ENCODE data around the gene NXPH4. TPM values are rescaled to one million over a fixed set of nuclear protein-coding genes. Genes with fewer than 3 reads are reported as not detected.

NXPH4 gene
- total RNA-seq, 6 experiments from 2014 or later = 0.87 to 1.5 (median 1.2) TPM; not detected in 3

DNA sequence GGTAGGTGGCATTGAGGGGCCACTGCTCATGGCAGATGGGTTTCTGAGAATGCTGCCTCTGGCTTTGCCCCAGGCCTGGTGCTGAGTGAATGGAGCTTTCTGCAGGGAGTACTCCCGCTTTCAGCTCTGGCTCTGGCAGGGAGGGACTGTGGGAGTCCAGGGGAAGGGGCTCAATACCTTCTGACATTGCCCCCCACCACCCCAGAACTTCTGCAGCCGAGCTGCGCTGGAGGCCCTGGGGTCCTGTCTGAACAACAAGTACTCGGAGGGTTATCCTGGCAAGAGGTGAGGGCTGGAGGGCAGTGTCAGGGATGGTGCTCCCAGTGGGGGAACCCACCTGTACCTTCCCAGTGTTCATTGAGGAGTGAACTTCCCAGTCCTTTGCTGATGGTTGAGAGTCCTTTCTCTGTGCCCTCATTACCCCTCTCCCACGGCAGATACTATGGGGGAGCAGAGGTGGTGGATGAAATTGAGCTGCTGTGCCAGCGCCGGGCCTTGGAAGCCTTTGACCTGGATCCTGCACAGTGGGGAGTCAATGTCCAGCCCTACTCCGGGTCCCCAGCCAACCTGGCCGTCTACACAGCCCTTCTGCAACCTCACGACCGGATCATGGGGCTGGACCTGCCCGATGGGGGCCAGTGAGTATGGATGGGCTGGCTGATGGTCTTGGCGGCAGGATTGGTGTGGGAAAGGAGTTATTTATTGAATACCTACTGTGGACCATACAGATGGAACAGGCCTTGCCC lies 14.9 kb downstream of the NXPH4 start:
- DNase-seq (peak in 2 of 3 donors; percentile 84 to 89), ATAC-seq (peak in 3 of 4 donors; percentile 36 to 46 (median 41))
- TF ChIP-seq, protein P1, sequence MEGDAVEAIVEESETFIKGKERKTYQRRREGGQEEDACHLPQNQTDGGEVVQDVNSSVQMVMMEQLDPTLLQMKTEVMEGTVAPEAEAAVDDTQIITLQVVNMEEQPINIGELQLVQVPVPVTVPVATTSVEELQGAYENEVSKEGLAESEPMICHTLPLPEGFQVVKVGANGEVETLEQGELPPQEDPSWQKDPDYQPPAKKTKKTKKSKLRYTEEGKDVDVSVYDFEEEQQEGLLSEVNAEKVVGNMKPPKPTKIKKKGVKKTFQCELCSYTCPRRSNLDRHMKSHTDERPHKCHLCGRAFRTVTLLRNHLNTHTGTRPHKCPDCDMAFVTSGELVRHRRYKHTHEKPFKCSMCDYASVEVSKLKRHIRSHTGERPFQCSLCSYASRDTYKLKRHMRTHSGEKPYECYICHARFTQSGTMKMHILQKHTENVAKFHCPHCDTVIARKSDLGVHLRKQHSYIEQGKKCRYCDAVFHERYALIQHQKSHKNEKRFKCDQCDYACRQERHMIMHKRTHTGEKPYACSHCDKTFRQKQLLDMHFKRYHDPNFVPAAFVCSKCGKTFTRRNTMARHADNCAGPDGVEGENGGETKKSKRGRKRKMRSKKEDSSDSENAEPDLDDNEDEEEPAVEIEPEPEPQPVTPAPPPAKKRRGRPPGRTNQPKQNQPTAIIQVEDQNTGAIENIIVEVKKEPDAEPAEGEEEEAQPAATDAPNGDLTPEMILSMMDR (IDR thresholded peaks at IDR 0.05) = no peak
- peak; percentile 29 for TF ChIP-seq POLR2A (IDR thresholded peaks at IDR 0.05)
- Histone ChIP-seq H3K4me3 (peak overlapping the region; percentile 58 to 63 (median 60)), H3K27ac (peak overlapping the region; percentile 89 to 91 (median 91)), H3K4me1 (peaks cover 0 to 54% (median 23%) of the 10 kb centered on the region in 4 donors), H3K9me3 (no peaks in the 10 kb centered on the region), H3K36me3 (peaks cover 0 to 31% (median 15%) of the 10 kb centered on the region in 4 donors), H3K27me3 (no peaks in the 10 kb centered on the region)
- 60% methylated on average over 1 of the region's 13 CpGs for WGBS (ENCODE audit: insufficient coverage, low coverage, low lambda C conversion rate, missing lambda C conversion rate)
- intact Hi-C loops (cut with DNase I) = no loop called here

DNA sequence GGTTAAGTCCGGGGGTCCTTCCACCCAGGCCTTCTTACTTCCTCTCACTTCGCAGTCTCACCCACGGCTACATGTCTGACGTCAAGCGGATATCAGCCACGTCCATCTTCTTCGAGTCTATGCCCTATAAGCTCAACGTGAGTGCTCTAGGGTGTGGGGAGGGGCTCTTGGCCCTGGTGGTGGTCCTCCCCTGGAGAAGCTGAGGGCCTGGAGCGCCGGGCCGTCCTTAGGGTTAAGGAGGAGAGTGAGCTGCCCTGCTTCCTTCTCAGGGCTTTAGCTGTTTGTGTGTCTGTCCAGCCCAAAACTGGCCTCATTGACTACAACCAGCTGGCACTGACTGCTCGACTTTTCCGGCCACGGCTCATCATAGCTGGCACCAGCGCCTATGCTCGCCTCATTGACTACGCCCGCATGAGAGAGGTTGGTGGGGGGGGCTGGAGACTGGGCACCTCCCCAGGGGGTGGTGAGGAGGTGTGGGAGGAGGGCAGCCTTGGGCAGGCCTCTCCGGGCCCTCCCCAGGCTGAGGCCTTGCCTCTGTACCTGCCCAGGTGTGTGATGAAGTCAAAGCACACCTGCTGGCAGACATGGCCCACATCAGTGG lies 15.7 kb downstream of the NXPH4 start:
- ATAC-seq (peak in 1 of 4 donors; percentile 2), DNase-seq (peak in 1 of 3 donors; percentile 63)
- H3K4me1 ChIP-seq = peaks cover 0 to 54% (median 23%) of the 10 kb centered on the region in 4 donors
- TF ChIP-seq, protein P1 (IDR thresholded peaks at IDR 0.05) = no peak
- TF ChIP-seq POLR2A (IDR thresholded peaks at IDR 0.05) = no peak
- WGBS (ENCODE audit: insufficient coverage, low coverage, low lambda C conversion rate, missing lambda C conversion rate) = 46% methylated on average over 9 of the region's 19 CpGs
- no peaks in the 10 kb centered on the region for H3K27me3 ChIP-seq
- H3K9me3 ChIP-seq = no peaks in the 10 kb centered on the region
- H3K27ac ChIP-seq = peak overlapping the region in 2 of 3 donors; percentile 89 to 91
- peak overlapping the region; percentile 58 to 63 (median 60) for H3K4me3 ChIP-seq
- intact Hi-C loops (cut with DNase I) = no loop called here
- peaks cover 0 to 31% (median 15%) of the 10 kb centered on the region in 4 donors for H3K36me3 ChIP-seq

DNA sequence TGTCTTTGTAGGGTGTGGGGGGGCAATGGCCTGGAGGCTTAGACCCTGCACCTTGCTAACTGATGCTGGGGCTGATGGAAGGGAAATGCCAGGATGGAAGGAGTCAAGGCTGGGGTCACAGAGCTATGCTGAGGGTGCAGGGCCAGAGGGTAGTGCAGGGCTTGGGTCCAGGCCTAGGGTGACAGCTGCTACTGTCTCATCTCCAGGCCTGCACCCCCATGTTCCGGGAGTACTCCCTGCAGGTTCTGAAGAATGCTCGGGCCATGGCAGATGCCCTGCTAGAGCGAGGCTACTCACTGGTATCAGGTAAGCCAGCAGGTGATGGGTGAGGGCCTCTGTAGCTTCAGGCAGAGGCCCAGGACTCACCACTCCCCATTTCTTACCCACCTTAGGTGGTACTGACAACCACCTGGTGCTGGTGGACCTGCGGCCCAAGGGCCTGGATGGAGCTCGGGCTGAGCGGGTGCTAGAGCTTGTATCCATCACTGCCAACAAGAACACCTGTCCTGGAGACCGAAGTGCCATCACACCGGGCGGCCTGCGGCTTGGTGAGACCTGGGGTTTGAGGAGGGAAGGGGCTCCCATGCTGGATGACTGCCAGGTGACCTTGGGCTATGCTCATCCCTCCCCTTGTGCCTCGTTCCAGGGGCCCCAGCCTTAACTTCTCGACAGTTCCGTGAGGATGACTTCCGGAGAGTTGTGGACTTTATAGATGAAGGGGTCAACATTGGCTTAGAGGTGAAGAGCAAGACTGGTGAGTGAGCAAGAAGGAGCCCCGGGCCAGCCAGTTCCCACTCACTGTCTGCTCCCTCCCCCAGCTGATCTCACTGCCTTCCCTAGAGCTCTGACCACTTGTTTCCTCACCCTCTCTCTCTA lies 17.0 kb downstream of the NXPH4 start:
- ATAC-seq (no peak), DNase-seq (peak in 1 of 3 donors; percentile 18)
- no CpG with 5 or more reads among the region's 15 CpGs for WGBS (ENCODE audit: insufficient coverage, low coverage, low lambda C conversion rate, missing lambda C conversion rate)
- H3K27ac ChIP-seq = peak overlapping the region in 1 of 3 donors; percentile 77
- TF ChIP-seq, protein P1 (IDR thresholded peaks at IDR 0.05) = no peak
- no peak for TF ChIP-seq POLR2A (IDR thresholded peaks at IDR 0.05)
- H3K36me3 ChIP-seq = peaks cover 0 to 31% (median 15%) of the 10 kb centered on the region in 4 donors
- H3K4me3 ChIP-seq = no peak overlapping the region
- H3K9me3 ChIP-seq = no peaks in the 10 kb centered on the region
- intact Hi-C loops (cut with DNase I) = no loop called here
- peaks cover 0 to 61% (median 21%) of the 10 kb centered on the region in 4 donors for H3K4me1 ChIP-seq
- H3K27me3 ChIP-seq = no peaks in the 10 kb centered on the region

DNA sequence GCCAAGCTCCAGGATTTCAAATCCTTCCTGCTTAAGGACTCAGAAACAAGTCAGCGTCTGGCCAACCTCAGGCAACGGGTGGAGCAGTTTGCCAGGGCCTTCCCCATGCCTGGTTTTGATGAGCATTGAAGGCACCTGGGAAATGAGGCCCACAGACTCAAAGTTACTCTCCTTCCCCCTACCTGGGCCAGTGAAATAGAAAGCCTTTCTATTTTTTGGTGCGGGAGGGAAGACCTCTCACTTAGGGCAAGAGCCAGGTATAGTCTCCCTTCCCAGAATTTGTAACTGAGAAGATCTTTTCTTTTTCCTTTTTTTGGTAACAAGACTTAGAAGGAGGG lies 17.6 kb downstream of the NXPH4 start:
- peaks cover 0 to 58% (median 18%) of the 10 kb centered on the region in 4 donors for H3K4me1 ChIP-seq
- WGBS (ENCODE audit: insufficient coverage, low coverage, low lambda C conversion rate, missing lambda C conversion rate) = 59% methylated on average over 3 of the region's 3 CpGs
- ATAC-seq = no peak
- no peak for TF ChIP-seq POLR2A (IDR thresholded peaks at IDR 0.05)
- TF ChIP-seq, protein P1 (IDR thresholded peaks at IDR 0.05) = no peak
- no peak overlapping the region for H3K4me3 ChIP-seq
- no peaks in the 10 kb centered on the region for H3K27me3 ChIP-seq
- H3K9me3 ChIP-seq = no peaks in the 10 kb centered on the region
- peak overlapping the region in 2 of 3 donors; percentile 33 to 77 for H3K27ac ChIP-seq
- intact Hi-C loops (cut with DNase I) = no loop called here
- H3K36me3 ChIP-seq = peaks cover 0 to 31% (median 15%) of the 10 kb centered on the region in 4 donors
- DNase-seq = no peak

Measured in right lobe of liver (tissue), 6 donors.